RWPE1 (cell line): Measurements from ENCODE around the gene IMPA2.
"Not testable (repeated sequence)": the region's sequence is repeated elsewhere in the genome, so short reads cannot be mapped to it uniquely, and the experiment has no call there.

Experiments
- CTCF ChIA-PET: fragments of 350-600 bp; sonication (Branson Sonifier 250); formaldehyde crosslinking; extraction: SDS; loops from one replicate; lab custom pipeline; 2021; lab: Yijun Ruan, JAX
- POLR2A ChIA-PET: fragments of 400-600 bp; formaldehyde crosslinking; extraction: SDS; loops from one replicate; lab custom pipeline; 2020; ENCODE audit warnings: antibody characterized with exemption; ENCODE audit not compliant: low non-redundant PET; lab: Yijun Ruan, JAX
- DNase-seq: peaks from one replicate; pipeline ENCODE4 v3.0.0; 2012; ENCODE audit warnings: low spot score
- H3K27ac ChIP-seq: fragments of 450-650 bp; 2 replicates; pipeline ENCODE4 v1.5.1; 2017
- CTCF ChIP-seq: fragments of 450-650 bp; conservative IDR thresholded peaks from 2 replicates; pipeline ENCODE4 v1.5.1; 2017; ENCODE audit warnings: low read depth, mild to moderate bottlenecking

Gene IMPA2

GRCh38 chr18:11951390-11951851, 29.9 kb upstream of the IMPA2 start:
- POLR2A ChIA-PET: no interaction called here
- no peak for TF ChIP-seq CTCF
- CTCF ChIA-PET: interaction anchor here (0.9 to 1.7 kb wide), 2 partner anchors 44 to 87 kb away, joined by 4 to 6 read pairs; no protein-coding TSS in a partner anchor
- DNase-seq: no peak
- peak overlapping the region; percentile 48 for H3K27ac ChIP-seq

- POLR2A ChIA-PET: no interaction called here
Observed at GRCh38 chr18:11953113-11953512, 28.2 kb upstream of the IMPA2 start.

GRCh38 chr18:11955239-11956029, 25.9 kb upstream of the IMPA2 start:
- CTCF ChIA-PET: interaction anchor here (1.1 kb wide), 1 partner anchor 14 kb away, joined by 3 read pairs; no protein-coding TSS in a partner anchor
- no peak for TF ChIP-seq CTCF
- peak overlapping the region; percentile 95 for H3K27ac ChIP-seq
- POLR2A ChIA-PET: interaction anchor here (1.2 kb wide), 1 partner anchor 25 kb away, joined by 3 read pairs; no protein-coding TSS in a partner anchor
- peak; percentile 41 for DNase-seq

More at GRCh38 chr18:11953113-11953512, 28.2 kb upstream of the IMPA2 start:
- CTCF ChIA-PET: no interaction called here
- DNase-seq: no peak
- H3K27ac ChIP-seq: peak overlapping the region; percentile 95
- no peak for TF ChIP-seq CTCF

- ChIA-PET CTCF (no interaction called here), POLR2A (interaction anchor here (1.2 kb wide), 1 partner anchor 24 kb away, joined by 3 read pairs; no protein-coding TSS in a partner anchor)
- no peak for DNase-seq
- TF ChIP-seq CTCF: no peak
- peak overlapping the region; percentile 95 for H3K27ac ChIP-seq
Observed at GRCh38 chr18:11956371-11957308, 24.7 kb upstream of the IMPA2 start.

GRCh38 chr18:11957636-11958035, 23.7 kb upstream of the IMPA2 start:
- H3K27ac ChIP-seq: no peak overlapping the region
- no peak for TF ChIP-seq CTCF
- DNase-seq: no peak
- ChIA-PET CTCF (interaction anchor here (0.5 kb wide), 1 partner anchor 81 kb away, joined by 4 read pairs; no protein-coding TSS in a partner anchor), POLR2A (interaction anchor here (0.6 kb wide), 1 partner anchor 23 kb away, joined by 4 read pairs; the partner anchor contains the start of gene IMPA2)

- POLR2A ChIA-PET, CTCF ChIA-PET, H3K27ac ChIP-seq, DNase-seq: not testable (repeated sequence)
Observed at GRCh38 chr18:11959651-11960050, 21.7 kb upstream of the IMPA2 start.
